ENCODE data around the gene DTX4. TPM values are rescaled to one million over a fixed set of nuclear protein-coding genes. Genes with fewer than 3 reads are reported as not detected.

DTX4 gene
- total RNA-seq, 1 experiment from 2014 or later: 7.6 TPM

DNA sequence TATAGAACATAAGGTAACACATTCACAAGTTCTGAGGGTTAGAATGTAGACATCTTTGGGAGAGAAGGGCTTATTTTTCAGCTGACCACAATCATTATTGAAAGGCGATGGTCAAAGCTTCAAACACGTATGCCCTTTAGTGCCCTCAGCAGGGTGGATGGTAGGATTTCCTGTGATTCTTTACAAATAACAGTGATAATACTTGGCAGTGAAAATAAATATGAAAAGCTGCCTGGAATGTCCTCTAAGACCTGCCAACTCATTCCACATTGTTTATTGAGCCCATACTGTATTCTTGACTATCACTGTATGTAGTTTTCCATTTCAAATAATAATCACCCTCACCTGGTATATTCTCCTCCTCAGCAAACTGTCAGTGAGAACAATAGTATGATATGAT is 54.5 kb downstream of the DTX4 start:
- Histone ChIP-seq H3K9me3 (ENCODE audit: control insufficient read depth in 1 of 2, insufficient read depth in 1 of 2, low read depth in 1 of 2, low read length in 2 of 2) (no peaks in the 10 kb centered on the region), H4K20me1 (ENCODE audit: insufficient read depth) (no peaks in the 10 kb centered on the region), H3K27me3 (ENCODE audit: insufficient read depth, low read length) (no peaks in the 10 kb centered on the region), H3K9me2 (ENCODE audit: insufficient read depth) (no peaks in the 10 kb centered on the region), H2AFZ (ENCODE audit: low read depth, low read length, poor library complexity, severe bottlenecking) (no peak overlapping the region), H3K9ac (ENCODE audit: low read length) (no peak overlapping the region), H3K36me3 (ENCODE audit: control insufficient read depth in 1 of 2, insufficient read depth in 2 of 2, low read length in 2 of 2) (no peaks in the 10 kb centered on the region), H3K79me2 (ENCODE audit: insufficient read depth, low read length) (no peaks in the 10 kb centered on the region), H3K4me3 (replicated peaks in 1 of 2; ENCODE audit: low read depth in 1 of 2, low read length in 2 of 2) (no peak overlapping the region), H3K4me1 (ENCODE audit: control insufficient read depth in 1 of 2, insufficient read depth in 2 of 2, low read length in 2 of 2) (no peaks in the 10 kb centered on the region), H3K27ac (ENCODE audit: low read depth, low read length) (no peak overlapping the region), H3K4me2 (ENCODE audit: low read length) (no peak overlapping the region)
- CTCF ChIA-PET: no interaction called here
- POLR2A ChIA-PET: no interaction called here
- BruUV-seq (replicated peaks): no TSS peak
- no peak for DNase-seq (ENCODE audit: low read depth, low spot score)
- RAD21 ChIA-PET (ENCODE audit: low non-redundant PET in 1 of 2, low total read pairs in 2 of 2, uncharacterized antibody in 2 of 2, unreplicated experiment in 2 of 2): no interaction called here
- intact Hi-C loops (cut with micrococcal nuclease): no loop called here
- TF ChIP-seq CBX3 (IDR thresholded peaks at IDR 0.05; ENCODE audit: low read depth) (no peak), RAD21 (IDR thresholded peaks at IDR 0.05; ENCODE audit: low read depth) (no peak), ATF3 (IDR thresholded peaks at IDR 0.05) (no peak), SP1 (IDR thresholded peaks at IDR 0.05; ENCODE audit: low read depth) (no peak), POLR2A (IDR thresholded peaks at IDR 0.05; ENCODE audit: borderline replicate concordance, extremely low read depth, insufficient read depth, insufficient read length) (no peak), SIN3A (IDR thresholded peaks at IDR 0.05; ENCODE audit: low read depth) (no peak), FOSL1 (IDR thresholded peaks at IDR 0.05; ENCODE audit: low read depth) (no peak), POLR2AphosphoS5 (IDR thresholded peaks at IDR 0.05; ENCODE audit: low read depth, low read length) (no peak), YY1 (IDR thresholded peaks at IDR 0.05; ENCODE audit: extremely low read depth, insufficient replicate concordance, low read depth, low read length) (no peak), EGR1 (IDR thresholded peaks at IDR 0.05; ENCODE audit: low read depth) (no peak), ELF1 (IDR thresholded peaks at IDR 0.05; ENCODE audit: borderline replicate concordance, low read depth) (no peak), EZH2 (IDR thresholded peaks at IDR 0.05) (no peak), ZFX (IDR thresholded peaks at IDR 0.05) (no peak), ZNF274 (IDR thresholded peaks at IDR 0.05; ENCODE audit: low read depth, low read length) (no peak), CEBPB (IDR thresholded peaks at IDR 0.05; ENCODE audit: low read depth) (no peak), TCF7L2 (IDR thresholded peaks at IDR 0.05; ENCODE audit: borderline replicate concordance, extremely low read depth, insufficient read depth, insufficient read length) (no peak)
- TF ChIP-seq, protein P1, sequence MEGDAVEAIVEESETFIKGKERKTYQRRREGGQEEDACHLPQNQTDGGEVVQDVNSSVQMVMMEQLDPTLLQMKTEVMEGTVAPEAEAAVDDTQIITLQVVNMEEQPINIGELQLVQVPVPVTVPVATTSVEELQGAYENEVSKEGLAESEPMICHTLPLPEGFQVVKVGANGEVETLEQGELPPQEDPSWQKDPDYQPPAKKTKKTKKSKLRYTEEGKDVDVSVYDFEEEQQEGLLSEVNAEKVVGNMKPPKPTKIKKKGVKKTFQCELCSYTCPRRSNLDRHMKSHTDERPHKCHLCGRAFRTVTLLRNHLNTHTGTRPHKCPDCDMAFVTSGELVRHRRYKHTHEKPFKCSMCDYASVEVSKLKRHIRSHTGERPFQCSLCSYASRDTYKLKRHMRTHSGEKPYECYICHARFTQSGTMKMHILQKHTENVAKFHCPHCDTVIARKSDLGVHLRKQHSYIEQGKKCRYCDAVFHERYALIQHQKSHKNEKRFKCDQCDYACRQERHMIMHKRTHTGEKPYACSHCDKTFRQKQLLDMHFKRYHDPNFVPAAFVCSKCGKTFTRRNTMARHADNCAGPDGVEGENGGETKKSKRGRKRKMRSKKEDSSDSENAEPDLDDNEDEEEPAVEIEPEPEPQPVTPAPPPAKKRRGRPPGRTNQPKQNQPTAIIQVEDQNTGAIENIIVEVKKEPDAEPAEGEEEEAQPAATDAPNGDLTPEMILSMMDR (IDR thresholded peaks at IDR 0.05 in 2 of 3, conservative IDR thresholded peaks at IDR 0.05 in 1 of 3; ENCODE audit: borderline replicate concordance in 1 of 3, insufficient read depth in 1 of 3, low read depth in 2 of 3, low read length in 2 of 3): no peak
- TF ChIP-seq, protein P2, sequence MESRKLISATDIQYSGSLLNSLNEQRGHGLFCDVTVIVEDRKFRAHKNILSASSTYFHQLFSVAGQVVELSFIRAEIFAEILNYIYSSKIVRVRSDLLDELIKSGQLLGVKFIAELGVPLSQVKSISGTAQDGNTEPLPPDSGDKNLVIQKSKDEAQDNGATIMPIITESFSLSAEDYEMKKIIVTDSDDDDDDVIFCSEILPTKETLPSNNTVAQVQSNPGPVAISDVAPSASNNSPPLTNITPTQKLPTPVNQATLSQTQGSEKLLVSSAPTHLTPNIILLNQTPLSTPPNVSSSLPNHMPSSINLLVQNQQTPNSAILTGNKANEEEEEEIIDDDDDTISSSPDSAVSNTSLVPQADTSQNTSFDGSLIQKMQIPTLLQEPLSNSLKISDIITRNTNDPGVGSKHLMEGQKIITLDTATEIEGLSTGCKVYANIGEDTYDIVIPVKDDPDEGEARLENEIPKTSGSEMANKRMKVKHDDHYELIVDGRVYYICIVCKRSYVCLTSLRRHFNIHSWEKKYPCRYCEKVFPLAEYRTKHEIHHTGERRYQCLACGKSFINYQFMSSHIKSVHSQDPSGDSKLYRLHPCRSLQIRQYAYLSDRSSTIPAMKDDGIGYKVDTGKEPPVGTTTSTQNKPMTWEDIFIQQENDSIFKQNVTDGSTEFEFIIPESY (IDR thresholded peaks at IDR 0.05; ENCODE audit: extremely low read depth, insufficient replicate concordance, low read length): no peak
- TF ChIP-seq, protein P3, sequence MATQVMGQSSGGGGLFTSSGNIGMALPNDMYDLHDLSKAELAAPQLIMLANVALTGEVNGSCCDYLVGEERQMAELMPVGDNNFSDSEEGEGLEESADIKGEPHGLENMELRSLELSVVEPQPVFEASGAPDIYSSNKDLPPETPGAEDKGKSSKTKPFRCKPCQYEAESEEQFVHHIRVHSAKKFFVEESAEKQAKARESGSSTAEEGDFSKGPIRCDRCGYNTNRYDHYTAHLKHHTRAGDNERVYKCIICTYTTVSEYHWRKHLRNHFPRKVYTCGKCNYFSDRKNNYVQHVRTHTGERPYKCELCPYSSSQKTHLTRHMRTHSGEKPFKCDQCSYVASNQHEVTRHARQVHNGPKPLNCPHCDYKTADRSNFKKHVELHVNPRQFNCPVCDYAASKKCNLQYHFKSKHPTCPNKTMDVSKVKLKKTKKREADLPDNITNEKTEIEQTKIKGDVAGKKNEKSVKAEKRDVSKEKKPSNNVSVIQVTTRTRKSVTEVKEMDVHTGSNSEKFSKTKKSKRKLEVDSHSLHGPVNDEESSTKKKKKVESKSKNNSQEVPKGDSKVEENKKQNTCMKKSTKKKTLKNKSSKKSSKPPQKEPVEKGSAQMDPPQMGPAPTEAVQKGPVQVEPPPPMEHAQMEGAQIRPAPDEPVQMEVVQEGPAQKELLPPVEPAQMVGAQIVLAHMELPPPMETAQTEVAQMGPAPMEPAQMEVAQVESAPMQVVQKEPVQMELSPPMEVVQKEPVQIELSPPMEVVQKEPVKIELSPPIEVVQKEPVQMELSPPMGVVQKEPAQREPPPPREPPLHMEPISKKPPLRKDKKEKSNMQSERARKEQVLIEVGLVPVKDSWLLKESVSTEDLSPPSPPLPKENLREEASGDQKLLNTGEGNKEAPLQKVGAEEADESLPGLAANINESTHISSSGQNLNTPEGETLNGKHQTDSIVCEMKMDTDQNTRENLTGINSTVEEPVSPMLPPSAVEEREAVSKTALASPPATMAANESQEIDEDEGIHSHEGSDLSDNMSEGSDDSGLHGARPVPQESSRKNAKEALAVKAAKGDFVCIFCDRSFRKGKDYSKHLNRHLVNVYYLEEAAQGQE (IDR thresholded peaks at IDR 0.05; ENCODE audit: low read depth): no peak
- TF ChIP-seq, protein P4, sequence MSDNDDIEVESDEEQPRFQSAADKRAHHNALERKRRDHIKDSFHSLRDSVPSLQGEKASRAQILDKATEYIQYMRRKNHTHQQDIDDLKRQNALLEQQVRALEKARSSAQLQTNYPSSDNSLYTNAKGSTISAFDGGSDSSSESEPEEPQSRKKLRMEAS (IDR thresholded peaks at IDR 0.05): no peak
- ATAC-seq: no peak

All from HCT116 (cell line).